HG02981 (cell line): ENCODE measurements around the gene NCAM1.
A peak's percentile ranks its signal among the peaks of the same experiment; 100 is the strongest.
"Not testable (repeated sequence)": the region's sequence is repeated elsewhere in the genome, so short reads cannot be mapped to it uniquely, and the experiment has no call there.

Experiments used
- ATAC-seq: cut with Tn5 transposase; IDR thresholded peaks from one replicate; pipeline ENCODE4 v1.9.1; 2021; ENCODE audit warnings: mild to moderate bottlenecking, moderate library complexity; ENCODE audit not compliant: unreplicated experiment

The NCAM1 gene

GRCh38 chr11:113293936-113294335 lies 332.7 kb downstream of the NCAM1 start:
- no peak for ATAC-seq

DNA sequence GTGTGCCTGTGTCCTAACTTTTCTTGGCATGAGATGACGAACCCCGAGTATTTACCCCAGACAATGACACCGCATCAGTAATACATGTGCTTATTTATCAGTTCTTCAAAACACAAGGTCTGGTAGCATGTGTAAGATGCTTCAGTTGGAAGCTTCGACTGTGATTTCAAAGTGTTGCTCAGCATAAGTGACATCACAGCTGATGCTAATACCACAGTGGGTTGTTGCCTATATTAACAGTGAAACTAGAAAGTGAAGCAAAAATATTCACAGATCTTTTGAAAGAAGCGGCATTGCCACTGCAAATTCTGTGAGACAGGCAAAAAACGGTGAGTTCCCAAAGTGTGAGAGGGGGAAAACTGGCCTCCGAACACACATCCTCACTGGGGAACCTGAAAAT lies 334.8 kb downstream of the NCAM1 start:
- no peak for ATAC-seq

DNA sequence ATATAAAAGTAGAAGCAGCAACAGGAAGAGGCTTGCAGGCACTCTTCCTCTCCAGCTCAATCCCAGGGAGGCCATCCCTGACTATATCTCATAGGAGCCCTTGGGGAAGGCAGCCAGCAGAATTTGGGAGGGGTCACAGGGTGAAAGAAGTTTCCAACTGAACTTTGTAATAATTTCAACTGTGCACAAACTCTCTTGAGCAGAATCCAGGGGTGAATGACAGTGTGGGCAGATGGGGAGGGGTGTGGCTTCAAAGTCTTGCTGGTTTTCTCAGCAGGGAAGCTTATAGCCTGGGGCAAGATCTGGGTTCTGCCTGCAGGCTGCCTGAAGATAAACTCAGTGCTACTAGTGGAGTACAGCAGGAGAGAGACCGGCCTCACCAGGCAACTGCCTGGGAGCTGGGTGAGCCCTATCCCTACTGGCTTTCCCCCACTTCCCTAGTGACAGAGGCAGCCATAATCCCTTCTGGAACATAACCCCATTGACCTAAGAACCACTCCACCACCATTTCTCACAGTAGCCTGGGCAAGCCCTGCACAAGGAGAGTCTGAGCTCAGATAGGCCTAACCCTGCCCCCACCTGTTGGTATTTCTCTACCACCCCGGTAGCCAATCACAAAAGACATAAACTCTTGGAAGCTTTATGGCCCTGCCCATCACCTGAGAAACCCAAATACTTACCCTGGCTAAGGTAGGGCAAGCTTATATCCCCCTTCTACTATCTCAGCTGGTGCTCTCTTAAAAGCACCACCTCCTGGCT lies 335.4 kb downstream of the NCAM1 start:
- no peak for ATAC-seq

- ATAC-seq, result not testable (repeated sequence)
These were observed 337.3 kb downstream of the NCAM1 start for GRCh38 chr11:113298496-113298895.

DNA sequence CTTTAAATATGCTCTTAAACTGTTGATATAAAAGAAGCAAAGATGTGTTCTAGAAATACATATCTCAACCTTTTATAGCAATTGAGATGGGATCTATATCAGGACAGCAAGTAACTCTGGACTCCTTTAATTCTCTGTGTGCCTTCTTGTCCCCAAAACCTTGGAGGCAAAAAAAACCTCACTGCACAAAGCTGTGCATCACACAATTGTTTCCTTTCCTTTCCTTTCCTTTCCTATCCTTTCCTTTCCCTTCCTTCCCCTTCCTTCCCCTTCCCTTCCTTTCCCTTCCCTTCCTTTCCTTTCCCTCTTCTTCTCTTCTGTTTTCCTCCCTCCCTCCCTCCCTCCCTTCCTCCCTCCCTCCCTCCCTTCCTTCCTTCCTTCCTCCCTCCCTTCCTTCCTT lies 343.7 kb downstream of the NCAM1 start:
- ATAC-seq, result no peak

DNA sequence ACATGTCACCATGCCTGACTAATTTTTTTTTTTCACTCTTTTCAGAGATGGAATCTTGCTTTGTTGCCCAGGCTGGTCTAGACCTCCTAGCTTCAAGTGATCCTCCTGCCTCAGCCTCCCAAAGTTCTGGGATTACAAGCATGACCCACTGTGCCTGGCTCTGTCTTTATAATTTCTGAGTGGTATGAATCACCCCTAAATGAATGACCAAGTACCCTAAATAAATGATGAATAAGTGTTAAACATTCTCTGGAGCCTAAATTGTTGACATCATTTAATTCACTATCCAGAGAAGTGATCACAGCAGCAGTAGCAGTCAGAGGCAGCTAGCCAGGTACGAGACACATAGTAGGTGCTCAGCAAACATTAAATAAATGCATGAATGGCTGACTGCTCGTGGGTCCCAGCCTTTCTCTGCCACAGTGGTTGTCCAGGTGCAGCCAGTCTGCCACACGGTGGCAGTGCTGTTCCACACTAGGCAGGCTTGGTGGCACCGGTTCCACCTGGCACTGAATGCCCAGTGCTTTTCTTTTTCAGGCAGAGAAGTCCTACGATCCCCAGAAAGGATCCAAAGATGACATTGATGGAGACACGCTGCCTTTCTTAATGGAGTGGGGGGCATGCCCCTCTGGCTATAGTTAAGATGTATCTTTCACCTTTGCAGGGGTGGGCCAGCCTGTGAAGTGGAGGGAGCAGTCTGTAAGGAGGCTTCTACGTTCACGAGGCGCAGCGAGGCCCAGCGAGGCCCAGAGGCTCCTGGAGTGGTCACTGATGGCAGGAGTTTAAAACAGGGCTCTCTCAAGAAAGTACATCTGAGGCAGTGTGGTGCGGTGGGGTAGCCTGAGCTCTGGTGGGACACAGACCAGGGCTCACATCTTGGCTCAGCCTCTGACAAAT lies 344.5 kb downstream of the NCAM1 start:
- ATAC-seq, result peak; percentile 80

DNA sequence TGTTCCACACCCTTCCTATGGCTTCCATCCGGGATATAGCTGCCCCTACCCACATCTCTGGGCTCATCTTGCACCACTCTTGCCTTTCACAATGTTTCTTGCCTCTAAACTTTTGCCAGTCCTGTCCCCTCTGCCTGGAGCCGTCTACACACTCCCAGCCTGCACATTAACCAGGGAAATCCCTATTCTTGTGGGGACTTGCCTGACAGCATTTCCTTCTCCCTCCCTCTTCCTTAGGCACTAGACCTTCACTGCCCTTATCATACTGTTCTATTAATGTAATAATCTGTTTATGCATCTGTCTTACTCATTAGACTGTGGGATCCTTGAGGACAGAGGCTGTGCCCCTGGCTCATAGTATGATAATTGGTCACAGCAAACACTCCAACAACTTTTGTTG lies 347.4 kb downstream of the NCAM1 start:
- no peak for ATAC-seq

DNA sequence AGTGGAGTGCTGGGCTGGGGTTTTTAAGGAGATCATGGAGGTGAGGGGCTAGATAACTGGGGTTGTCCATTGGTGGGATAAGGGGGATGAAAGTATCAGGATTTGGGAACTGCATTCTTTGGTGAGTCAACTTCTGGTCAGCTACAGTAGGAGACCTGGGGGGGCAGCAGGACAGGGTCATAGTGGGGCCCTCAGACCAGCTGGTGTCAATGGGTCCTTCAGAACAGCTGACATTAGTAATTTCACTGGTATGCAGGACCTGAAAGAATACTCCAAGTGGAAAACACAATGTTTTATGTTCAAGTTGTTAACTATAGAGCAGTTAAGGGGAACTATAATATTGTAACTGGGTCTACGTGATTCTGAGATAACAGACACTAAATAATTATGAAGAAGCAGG lies 350.3 kb downstream of the NCAM1 start:
- ATAC-seq, result no peak

- ATAC-seq, result no peak
These were observed 352.4 kb downstream of the NCAM1 start for GRCh38 chr11:113313601-113314000.

- ATAC-seq, result no peak
These were observed 352.8 kb downstream of the NCAM1 start for GRCh38 chr11:113314065-113314388.

- peak; percentile 99 for ATAC-seq
These were observed 353.4 kb downstream of the NCAM1 start, which contains the start of gene TTC12 for GRCh38 chr11:113314389-113315301. TSS of gene TTC12 (plus strand) at chr11:113314583. CDS start at chr11:113316258, 1,675 bp downstream.

- ATAC-seq, result no peak
These were observed 354.6 kb downstream of the NCAM1 start for GRCh38 chr11:113315811-113316210.

- no peak for ATAC-seq
These were observed 355.0 kb downstream of the NCAM1 start for GRCh38 chr11:113316256-113316655.

- ATAC-seq, result no peak
These were observed 356.1 kb downstream of the NCAM1 start for GRCh38 chr11:113317339-113317738.

DNA sequence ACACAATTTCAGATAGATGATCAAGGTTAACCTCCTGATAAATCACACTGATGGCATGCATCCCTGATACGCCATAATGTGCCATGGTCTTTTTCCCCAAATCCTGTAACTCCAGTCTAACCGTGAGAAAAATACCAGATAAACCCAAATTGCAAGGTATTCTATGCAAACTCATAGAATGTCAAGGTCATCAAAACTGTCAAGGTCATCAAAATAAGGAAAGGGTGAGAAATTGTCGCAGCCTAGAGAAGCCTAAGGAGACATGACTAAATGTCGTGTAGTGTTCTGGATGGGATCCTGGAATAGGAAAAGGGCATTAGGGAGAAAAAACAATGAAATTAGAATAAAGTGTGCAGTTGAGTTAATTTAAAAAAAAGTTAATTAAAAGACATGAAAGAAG lies 357.9 kb downstream of the NCAM1 start:
- no peak for ATAC-seq

DNA sequence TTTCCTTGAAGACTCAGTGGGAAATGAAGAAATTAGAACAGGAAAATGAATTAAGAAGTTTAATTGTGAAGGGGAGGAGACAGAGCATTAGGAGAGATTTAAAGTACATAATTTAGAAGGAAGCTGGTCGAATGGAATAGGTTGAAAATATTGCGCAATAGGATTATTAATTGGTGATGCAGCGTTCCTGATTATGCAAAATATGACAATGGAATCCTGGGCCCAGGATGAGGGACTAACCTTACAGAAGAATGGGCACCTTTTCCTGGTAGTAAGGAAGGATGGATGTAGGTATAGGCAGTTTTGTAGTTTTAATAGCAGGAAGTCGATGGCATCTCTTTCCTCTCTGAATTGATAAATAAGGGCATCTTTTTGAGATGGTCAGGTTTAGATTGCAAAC lies 360.9 kb downstream of the NCAM1 start:
- no peak for ATAC-seq

GRCh38 chr11:113324250-113324649 lies 363.0 kb downstream of the NCAM1 start:
- no peak for ATAC-seq
